Thyroid gland (tissue), 4 donors: ENCODE results near the gene CARNS1.

Source experiments
- POLR2A ChIP-seq, 2 donors: fragments of 450-650 bp; IDR thresholded peaks; one replicate each; pipeline ENCODE4 v1.6.1; 2017; ENCODE audit warnings: antibody characterized with exemption in 2 of 2, mild to moderate bottlenecking in 2 of 2, moderate library complexity in 1 of 2
- TF ChIP-seq, protein P1 (sequence below), 6 experiments: fragments of 200-600 bp in 3 of 6; fragments of 450-650 bp in 3 of 6; sonication (generic) in 3 of 6; IDR thresholded peaks; one replicate each; pipeline ENCODE4 v1.5.1; 2016 to 2019; ENCODE audit warnings: antibody characterized with exemption in 6 of 6, mild to moderate bottlenecking in 2 of 6, inconsistent platforms in 1 of 6, moderate library complexity in 1 of 6

DNA sequence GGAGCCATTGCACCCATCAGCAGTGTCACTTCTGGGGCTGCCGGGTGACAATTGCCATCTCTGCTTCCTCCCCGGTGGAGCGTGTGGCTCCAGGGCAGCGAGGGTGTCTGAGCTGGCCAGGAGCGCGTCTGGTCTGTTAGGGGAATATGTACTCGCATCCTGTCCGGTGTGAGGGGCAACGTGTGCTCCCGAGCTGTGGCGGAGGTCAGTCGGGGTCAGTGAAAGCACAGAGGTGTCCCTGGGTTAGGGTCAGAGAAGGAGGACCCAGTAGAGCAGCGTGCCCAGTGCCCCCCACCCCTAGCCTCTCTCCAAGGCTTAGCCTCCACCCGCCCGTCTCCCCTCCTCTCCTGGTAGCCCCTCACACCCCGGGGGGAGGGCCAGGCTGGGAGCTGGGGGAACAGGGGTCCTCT lies 43.6 kb upstream of the CARNS1 start:
- TF ChIP-seq, protein P1, sequence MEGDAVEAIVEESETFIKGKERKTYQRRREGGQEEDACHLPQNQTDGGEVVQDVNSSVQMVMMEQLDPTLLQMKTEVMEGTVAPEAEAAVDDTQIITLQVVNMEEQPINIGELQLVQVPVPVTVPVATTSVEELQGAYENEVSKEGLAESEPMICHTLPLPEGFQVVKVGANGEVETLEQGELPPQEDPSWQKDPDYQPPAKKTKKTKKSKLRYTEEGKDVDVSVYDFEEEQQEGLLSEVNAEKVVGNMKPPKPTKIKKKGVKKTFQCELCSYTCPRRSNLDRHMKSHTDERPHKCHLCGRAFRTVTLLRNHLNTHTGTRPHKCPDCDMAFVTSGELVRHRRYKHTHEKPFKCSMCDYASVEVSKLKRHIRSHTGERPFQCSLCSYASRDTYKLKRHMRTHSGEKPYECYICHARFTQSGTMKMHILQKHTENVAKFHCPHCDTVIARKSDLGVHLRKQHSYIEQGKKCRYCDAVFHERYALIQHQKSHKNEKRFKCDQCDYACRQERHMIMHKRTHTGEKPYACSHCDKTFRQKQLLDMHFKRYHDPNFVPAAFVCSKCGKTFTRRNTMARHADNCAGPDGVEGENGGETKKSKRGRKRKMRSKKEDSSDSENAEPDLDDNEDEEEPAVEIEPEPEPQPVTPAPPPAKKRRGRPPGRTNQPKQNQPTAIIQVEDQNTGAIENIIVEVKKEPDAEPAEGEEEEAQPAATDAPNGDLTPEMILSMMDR (IDR thresholded peaks at IDR 0.05): no peak
- TF ChIP-seq POLR2A (IDR thresholded peaks at IDR 0.05): no peak
